Gastrocnemius medialis (tissue), 4 donors: ENCODE data around the gene ZSCAN32.

Experiments used
- POLR2A ChIP-seq, 2 donors: fragments of 450-650 bp; IDR thresholded peaks; one replicate each; pipeline ENCODE4 v1.6.1; 2017; ENCODE audit warnings: antibody characterized with exemption in 2 of 2, mild to moderate bottlenecking in 2 of 2, moderate library complexity in 2 of 2
- TF ChIP-seq, protein P1 (sequence below), 5 experiments: fragments of 450-650 bp in 3 of 5; fragments of 200-600 bp in 2 of 5; sonication (generic) in 2 of 5; IDR thresholded peaks in 4 of 5; conservative IDR thresholded peaks in 1 of 5; 1 replicate in 4 of 5; 2 replicates in 1 of 5; pipeline ENCODE4 v1.5.1; 2016 to 2019; ENCODE audit warnings: antibody characterized with exemption in 5 of 5, mild to moderate bottlenecking in 3 of 5, moderate library complexity in 3 of 5

DNA sequence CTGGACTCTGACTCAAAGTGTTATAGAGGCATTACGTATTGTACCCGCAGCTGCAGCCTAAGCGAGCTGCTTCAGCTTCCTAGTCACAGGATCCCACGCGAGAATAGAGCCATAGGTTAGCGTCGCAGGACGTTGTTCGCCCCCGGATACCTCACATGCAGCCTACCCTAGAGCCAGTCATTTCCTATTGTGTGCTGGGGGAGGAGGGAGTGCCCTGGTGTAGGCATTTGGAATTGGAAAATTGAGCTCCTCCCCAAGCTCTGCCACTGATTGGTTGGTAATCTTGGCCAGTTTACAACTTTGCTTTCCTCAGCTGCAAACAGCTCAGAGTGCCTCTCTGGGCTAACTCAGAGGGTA, 43.2 kb upstream of the ZSCAN32 start:
- TF ChIP-seq, protein P1, sequence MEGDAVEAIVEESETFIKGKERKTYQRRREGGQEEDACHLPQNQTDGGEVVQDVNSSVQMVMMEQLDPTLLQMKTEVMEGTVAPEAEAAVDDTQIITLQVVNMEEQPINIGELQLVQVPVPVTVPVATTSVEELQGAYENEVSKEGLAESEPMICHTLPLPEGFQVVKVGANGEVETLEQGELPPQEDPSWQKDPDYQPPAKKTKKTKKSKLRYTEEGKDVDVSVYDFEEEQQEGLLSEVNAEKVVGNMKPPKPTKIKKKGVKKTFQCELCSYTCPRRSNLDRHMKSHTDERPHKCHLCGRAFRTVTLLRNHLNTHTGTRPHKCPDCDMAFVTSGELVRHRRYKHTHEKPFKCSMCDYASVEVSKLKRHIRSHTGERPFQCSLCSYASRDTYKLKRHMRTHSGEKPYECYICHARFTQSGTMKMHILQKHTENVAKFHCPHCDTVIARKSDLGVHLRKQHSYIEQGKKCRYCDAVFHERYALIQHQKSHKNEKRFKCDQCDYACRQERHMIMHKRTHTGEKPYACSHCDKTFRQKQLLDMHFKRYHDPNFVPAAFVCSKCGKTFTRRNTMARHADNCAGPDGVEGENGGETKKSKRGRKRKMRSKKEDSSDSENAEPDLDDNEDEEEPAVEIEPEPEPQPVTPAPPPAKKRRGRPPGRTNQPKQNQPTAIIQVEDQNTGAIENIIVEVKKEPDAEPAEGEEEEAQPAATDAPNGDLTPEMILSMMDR (IDR thresholded peaks at IDR 0.05 in 4 of 5, conservative IDR thresholded peaks at IDR 0.05 in 1 of 5) = no peak
- no peak for TF ChIP-seq POLR2A (IDR thresholded peaks at IDR 0.05)
